GM10847 (cell line): ENCODE results near the gene LRRC26.

Experiments
- POLR2A ChIP-seq: IDR thresholded peaks from 2 replicates; pipeline ENCODE4 v1.6.1; 2011; ENCODE audit not compliant: insufficient read length; ENCODE audit errors: extremely low read depth

LRRC26 gene

GRCh38 chr9:137130176-137130755 is 39.6 kb downstream of the LRRC26 start:
- TF ChIP-seq POLR2A, result no peak

GRCh38 chr9:137129456-137130175 is 40.2 kb downstream of the LRRC26 start:
- TF ChIP-seq POLR2A, result peak; percentile 73

- TF ChIP-seq POLR2A, result no peak
Observed at GRCh38 chr9:137128862-137129455, 40.9 kb downstream of the LRRC26 start.

GRCh38 chr9:137128158-137128861 is 41.5 kb downstream of the LRRC26 start:
- no peak for TF ChIP-seq POLR2A

GRCh38 chr9:137127301-137128157 is 42.3 kb downstream of the LRRC26 start:
- TF ChIP-seq POLR2A, result no peak

DNA sequence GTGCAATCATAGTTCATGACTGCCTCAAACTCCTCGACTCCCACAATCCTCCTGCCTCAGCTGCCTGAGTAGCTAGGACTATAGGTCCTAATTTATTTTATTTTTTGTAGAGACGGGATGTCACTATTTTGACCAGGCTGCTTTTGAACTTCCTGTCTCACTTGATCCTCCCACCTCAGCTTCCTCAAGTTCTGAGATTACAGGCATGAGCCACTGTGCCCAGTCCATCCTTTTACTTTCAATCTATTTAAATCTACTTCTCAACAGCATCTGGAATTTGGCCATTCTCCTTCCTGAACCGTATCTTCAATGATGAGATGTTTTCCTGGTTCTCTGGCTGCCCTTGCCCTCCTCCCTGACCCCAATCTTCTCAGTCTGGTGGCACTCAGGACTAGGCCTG is 43.1 kb downstream of the LRRC26 start:
- TF ChIP-seq POLR2A, result no peak

GRCh38 chr9:137123468-137123837 is 46.4 kb downstream of the LRRC26 start:
- TF ChIP-seq POLR2A, result no peak
